GM10266 (cell line): ENCODE measurements around the gene INHA.

Experiments
- DNase-seq: peaks from one replicate; pipeline ENCODE4 v3.0.0; 2012; ENCODE audit errors: extremely low spot score
- CTCF ChIP-seq: IDR thresholded peaks from 2 replicates; pipeline ENCODE4 v1.5.1; 2012; ENCODE audit warnings: mild to moderate bottlenecking, low read depth; ENCODE audit not compliant: control insufficient read depth, insufficient read depth; ENCODE audit errors: missing control alignments

The INHA gene

GRCh38 chr2:219624565-219624964, 52.5 kb downstream of the INHA start:
- no peak for DNase-seq
- no peak for TF ChIP-seq CTCF

- no peak for DNase-seq
- no peak for TF ChIP-seq CTCF
Observed at GRCh38 chr2:219625179-219625578, 53.1 kb downstream of the INHA start.
